ENCODE measurements around the gene WHAMM.

DNA sequence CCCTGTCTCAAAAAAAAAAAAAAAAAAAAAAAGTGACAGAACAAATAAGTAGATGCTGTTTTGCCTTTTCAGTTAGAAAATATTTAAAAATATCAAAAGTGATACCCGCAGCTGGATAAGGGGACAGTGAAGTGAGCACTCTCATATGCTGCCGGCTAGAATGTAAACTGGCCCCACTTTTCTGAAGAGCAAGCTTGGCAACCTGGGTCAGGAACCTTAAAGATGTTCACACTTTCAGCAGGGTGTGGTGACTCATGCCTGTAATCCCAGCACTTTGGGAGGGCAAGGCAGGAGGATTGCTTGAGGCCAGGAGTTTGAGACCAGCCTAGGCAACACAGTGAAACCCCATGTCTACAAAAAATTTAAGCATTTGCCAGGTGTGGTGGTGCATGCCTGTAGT is 20.9 kb upstream of the WHAMM start:
- no peak for TF ChIP-seq TAF1 (IDR thresholded peaks at IDR 0.05; ENCODE audit: borderline replicate concordance, insufficient read depth, low read length)
- TF ChIP-seq, protein P1, sequence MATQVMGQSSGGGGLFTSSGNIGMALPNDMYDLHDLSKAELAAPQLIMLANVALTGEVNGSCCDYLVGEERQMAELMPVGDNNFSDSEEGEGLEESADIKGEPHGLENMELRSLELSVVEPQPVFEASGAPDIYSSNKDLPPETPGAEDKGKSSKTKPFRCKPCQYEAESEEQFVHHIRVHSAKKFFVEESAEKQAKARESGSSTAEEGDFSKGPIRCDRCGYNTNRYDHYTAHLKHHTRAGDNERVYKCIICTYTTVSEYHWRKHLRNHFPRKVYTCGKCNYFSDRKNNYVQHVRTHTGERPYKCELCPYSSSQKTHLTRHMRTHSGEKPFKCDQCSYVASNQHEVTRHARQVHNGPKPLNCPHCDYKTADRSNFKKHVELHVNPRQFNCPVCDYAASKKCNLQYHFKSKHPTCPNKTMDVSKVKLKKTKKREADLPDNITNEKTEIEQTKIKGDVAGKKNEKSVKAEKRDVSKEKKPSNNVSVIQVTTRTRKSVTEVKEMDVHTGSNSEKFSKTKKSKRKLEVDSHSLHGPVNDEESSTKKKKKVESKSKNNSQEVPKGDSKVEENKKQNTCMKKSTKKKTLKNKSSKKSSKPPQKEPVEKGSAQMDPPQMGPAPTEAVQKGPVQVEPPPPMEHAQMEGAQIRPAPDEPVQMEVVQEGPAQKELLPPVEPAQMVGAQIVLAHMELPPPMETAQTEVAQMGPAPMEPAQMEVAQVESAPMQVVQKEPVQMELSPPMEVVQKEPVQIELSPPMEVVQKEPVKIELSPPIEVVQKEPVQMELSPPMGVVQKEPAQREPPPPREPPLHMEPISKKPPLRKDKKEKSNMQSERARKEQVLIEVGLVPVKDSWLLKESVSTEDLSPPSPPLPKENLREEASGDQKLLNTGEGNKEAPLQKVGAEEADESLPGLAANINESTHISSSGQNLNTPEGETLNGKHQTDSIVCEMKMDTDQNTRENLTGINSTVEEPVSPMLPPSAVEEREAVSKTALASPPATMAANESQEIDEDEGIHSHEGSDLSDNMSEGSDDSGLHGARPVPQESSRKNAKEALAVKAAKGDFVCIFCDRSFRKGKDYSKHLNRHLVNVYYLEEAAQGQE (IDR thresholded peaks at IDR 0.05; ENCODE audit: insufficient read depth in 1 of 2, low read depth in 2 of 2, low read length in 2 of 2), result no peak
